HepG2 (cell line): ENCODE data around the gene AXIN2. TPM values are rescaled to one million over a fixed set of nuclear protein-coding genes. Genes with fewer than 3 reads are reported as not detected.
A peak's percentile ranks its signal among the peaks of the same experiment; 100 is the strongest.

Source experiments
- ARID4A ChIP-seq: sonication (generic); formaldehyde crosslinking; IDR thresholded peaks from 2 replicates; pipeline ENCODE4 v1.5.0; 2020; ENCODE audit warnings: mild to moderate bottlenecking, missing genetic modification reagents, borderline replicate concordance
- CEBPB ChIP-seq: IDR thresholded peaks from 2 replicates; pipeline ENCODE4 v1.6.1; 2011; ENCODE audit warnings: low read depth, low read length, improper control_type of control experiment, borderline replicate concordance
- CENPBD1 ChIP-seq: sonication (generic); formaldehyde crosslinking; IDR thresholded peaks from 2 replicates; pipeline ENCODE4 v1.8.0; 2022; ENCODE audit warnings: missing genetic modification reagents, low read depth, mild to moderate bottlenecking, borderline replicate concordance
- CREBL2 ChIP-seq: sonication (generic); formaldehyde crosslinking; IDR thresholded peaks from 2 replicates; pipeline ENCODE4 v1.8.1; 2023; ENCODE audit warnings: missing genetic modification reagents, mild to moderate bottlenecking, borderline replicate concordance
- GLI4 ChIP-seq: sonication (generic); formaldehyde crosslinking; IDR thresholded peaks from 2 replicates; pipeline ENCODE4 v1.5.1; 2020; ENCODE audit warnings: missing genetic modification reagents, mild to moderate bottlenecking, moderate library complexity, borderline replicate concordance
- GTF3A ChIP-seq: sonication (generic); formaldehyde crosslinking; conservative IDR thresholded peaks from 2 replicates; pipeline ENCODE4 v1.4.0; 2020; ENCODE audit warnings: mild to moderate bottlenecking, missing genetic modification reagents
- KDM6A ChIP-seq: IDR thresholded peaks from 2 replicates; pipeline ENCODE4 v1.6.1; 2016; ENCODE audit warnings: low read depth
- MED1 ChIP-seq: sonication (generic); formaldehyde crosslinking; IDR thresholded peaks from 2 replicates; pipeline ENCODE4 v1.4.0; 2020; ENCODE audit warnings: missing genetic modification reagents
- NFIB ChIP-seq: sonication (generic); formaldehyde crosslinking; IDR thresholded peaks from 2 replicates; pipeline ENCODE4 v1.9.0; 2021; ENCODE audit warnings: missing genetic modification reagents, mild to moderate bottlenecking, borderline replicate concordance
- POLR2A ChIP-seq, 2 experiments: IDR thresholded peaks; 2 replicates each; pipeline ENCODE4 v1.6.1; 2011; ENCODE audit warnings: low read depth in 2 of 2, low read length in 2 of 2, mild to moderate bottlenecking in 1 of 2, moderate library complexity in 1 of 2; ENCODE audit not compliant: insufficient read depth in 1 of 2
- POLR2AphosphoS5 ChIP-seq: IDR thresholded peaks from 2 replicates; pipeline ENCODE4 v1.6.1; 2012; ENCODE audit warnings: low read depth, low read length
- RBFOX2 ChIP-seq: fragments of 200-400 bp; formaldehyde crosslinking; IDR thresholded peaks from 2 replicates; pipeline ENCODE4 v1.6.1; 2017; ENCODE audit warnings: low read depth, mild to moderate bottlenecking, low read length
- ZNF432 ChIP-seq: sonication (generic); formaldehyde crosslinking; IDR thresholded peaks from 2 replicates; pipeline ENCODE4 v1.5.0; 2020; ENCODE audit warnings: missing genetic modification reagents, mild to moderate bottlenecking, borderline replicate concordance
- ZNF7 ChIP-seq: IDR thresholded peaks from 2 replicates; pipeline ENCODE4 v1.6.1; 2016; ENCODE audit warnings: missing biosample characterization, missing genetic modification reagents
- polyA plus RNA-seq, 8 experiments: library from polyadenylated mRNA; depleted of rRNA in 3 of 8; stranded (reverse) in 7 of 8; unstranded in 1 of 8; fragments of >200 nt; fragmentation: Illumina TruSeq in 4 of 8; extraction: Trizol in 4 of 8; gene quantifications; 2 replicates each; pipeline versions ENCODE4 v1.2.1 to v1.2.3, GENCODE V29; 2011 to 2016; ENCODE audit warnings: low read depth in 4 of 8, missing spikeins in 1 of 8, mixed read lengths in 1 of 8; ENCODE audit not compliant: insufficient read depth in 1 of 8
- total RNA-seq, 5 experiments: library from RNA; depleted of rRNA; stranded (reverse); fragments of >200 nt; fragmentation: Illumina TruSeq; extraction: Trizol; gene quantifications; 2 replicates each; pipeline ENCODE4 v1.2.3, GENCODE V29; 2016; ENCODE audit warnings: low read depth in 1 of 5

The AXIN2 gene
- total and polyA plus RNA-seq, 2 of the 13 experiments (the other 11 are each of a cell fraction or from before 2014, with no cell fraction given): 58.6 to 63.4 TPM

GRCh38 chr17:65551267-65552040, 10.0 kb downstream of the AXIN2 start (continued):
- TF ChIP-seq ARID4A (no peak), KDM6A (CRISPR knock-in tag) (no peak), RBFOX2 (peak; percentile 47; the same call in 1 of the 2 replicates), POLR2A (IDR thresholded peaks at IDR 0.05; ENCODE audit: insufficient read depth in 1 of 2, low read depth in 2 of 2, low read length in 2 of 2) (peak in 1 of 2 experiments; percentile 42; a peak in 1 of 4 replicates), GTF3A (no peak), POLR2AphosphoS5 (0 out of 2 replicates have a peak, but pooled peaks have one; percentile 4), CENPBD1 (no peak), MED1 (CRISPR knock-in tag) (no peak), GLI4 (CRISPR knock-in tag) (no peak), CREBL2 (CRISPR knock-in tag) (no peak), CEBPB (no peak), ZNF432 (no peak), NFIB (CRISPR knock-in tag) (no peak), ZNF7 (CRISPR knock-in tag) (no peak)
